HG03060 (cell line): Measurements from ENCODE around the gene TBC1D10B.

Source experiments
- ATAC-seq: cut with Tn5 transposase; IDR thresholded peaks from one replicate; pipeline ENCODE4 v1.9.1; 2021; ENCODE audit warnings: low read depth, moderate number of reproducible peaks; ENCODE audit not compliant: unreplicated experiment

The TBC1D10B gene

GRCh38 chr16:30370456-30371247 lies at the start of gene TBC1D10B:
Gene TBC1D10B (minus strand): TSS chr16:30370494. CDS start chr16:30370183, 311 bp downstream.
- peak; percentile 77 for ATAC-seq

- no peak for ATAC-seq
Observed at GRCh38 chr16:30418350-30419181, 48.3 kb upstream of the TBC1D10B start.

- ATAC-seq = peak; percentile 55
Observed at GRCh38 chr16:30417529-30418349, 47.4 kb upstream of the TBC1D10B start.

GRCh38 chr16:30416624-30417528 lies 46.6 kb upstream of the TBC1D10B start:
- no peak for ATAC-seq

- no peak for ATAC-seq
Observed at GRCh38 chr16:30416047-30416603, 45.8 kb upstream of the TBC1D10B start.

- no peak for ATAC-seq
Observed at GRCh38 chr16:30414159-30414558, 43.9 kb upstream of the TBC1D10B start.

- no peak for ATAC-seq
Observed at GRCh38 chr16:30413112-30413806, 43.0 kb upstream of the TBC1D10B start.

- ATAC-seq = no peak
Observed at GRCh38 chr16:30409125-30410060, 39.1 kb upstream of the TBC1D10B start.

GRCh38 chr16:30407804-30408534 lies 37.7 kb upstream of the TBC1D10B start:
- no peak for ATAC-seq

GRCh38 chr16:30407102-30407803 lies 37.0 kb upstream of the TBC1D10B start, which contains the start of gene ZNF771:
Gene ZNF771 (plus strand): TSS chr16:30407606. CDS start chr16:30408054, 448 bp downstream.
- peak; percentile 41 for ATAC-seq

GRCh38 chr16:30406795-30407101 lies 36.5 kb upstream of the TBC1D10B start:
- ATAC-seq = no peak

GRCh38 chr16:30401768-30402425 lies 31.6 kb upstream of the TBC1D10B start:
- no peak for ATAC-seq

GRCh38 chr16:30399435-30400186 lies 29.3 kb upstream of the TBC1D10B start:
- ATAC-seq = no peak

- no peak for ATAC-seq
Observed at GRCh38 chr16:30398661-30399434, 28.6 kb upstream of the TBC1D10B start.
